ENCODE results near the gene CYREN.

- no peak for TF ChIP-seq CTCF (IDR thresholded peaks at IDR 0.05; ENCODE audit: low read depth, low read length)
- no peak for TF ChIP-seq EZH2phosphoT487 (IDR thresholded peaks at IDR 0.05; ENCODE audit: low read depth)
Measured at GRCh38 chr7:135169964-135170273, 588 bp downstream of the CYREN start.
